GM18511 (cell line): ENCODE results near the gene STAC.

Experiments used
- ATAC-seq: cut with Tn5 transposase; IDR thresholded peaks from one replicate; pipeline ENCODE4 v1.9.1; 2021; ENCODE audit warnings: mild to moderate bottlenecking, moderate library complexity; ENCODE audit not compliant: unreplicated experiment

The STAC gene, protein sequence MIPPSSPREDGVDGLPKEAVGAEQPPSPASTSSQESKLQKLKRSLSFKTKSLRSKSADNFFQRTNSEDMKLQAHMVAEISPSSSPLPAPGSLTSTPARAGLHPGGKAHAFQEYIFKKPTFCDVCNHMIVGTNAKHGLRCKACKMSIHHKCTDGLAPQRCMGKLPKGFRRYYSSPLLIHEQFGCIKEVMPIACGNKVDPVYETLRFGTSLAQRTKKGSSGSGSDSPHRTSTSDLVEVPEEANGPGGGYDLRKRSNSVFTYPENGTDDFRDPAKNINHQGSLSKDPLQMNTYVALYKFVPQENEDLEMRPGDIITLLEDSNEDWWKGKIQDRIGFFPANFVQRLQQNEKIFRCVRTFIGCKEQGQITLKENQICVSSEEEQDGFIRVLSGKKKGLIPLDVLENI

GRCh38 chr3:36380221-36381031 lies at the start of gene STAC:
Gene STAC (plus strand): TSS chr3:36380504. CDS start chr3:36380644, 140 bp downstream.
- no peak for ATAC-seq

DNA sequence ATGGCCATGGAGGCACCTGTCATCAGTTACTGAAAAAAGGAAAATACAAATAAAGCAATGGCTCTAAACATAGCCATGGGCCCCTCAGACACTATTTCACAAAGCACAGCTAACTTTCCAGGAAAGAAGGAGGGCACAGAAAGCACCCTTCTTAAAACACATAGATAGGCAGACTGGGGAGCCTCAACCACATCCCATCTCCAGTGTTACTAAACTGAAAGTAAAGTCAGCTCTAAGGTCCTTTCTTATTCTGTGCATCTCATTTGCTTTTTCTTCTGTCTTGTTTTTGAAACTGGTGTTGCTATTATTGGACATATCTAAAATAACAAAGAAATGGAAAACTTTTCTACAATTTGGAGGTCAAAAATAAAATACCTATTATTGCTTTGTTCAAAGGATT lies 48.2 kb upstream of the STAC start:
- ATAC-seq = no peak

- no peak for ATAC-seq
Observed at GRCh38 chr3:36362216-36362615, 18.1 kb upstream of the STAC start.

GRCh38 chr3:36362973-36363372 lies 17.3 kb upstream of the STAC start:
- ATAC-seq = no peak

- no peak for ATAC-seq
Observed at GRCh38 chr3:36364260-36364659, 16.0 kb upstream of the STAC start.

DNA sequence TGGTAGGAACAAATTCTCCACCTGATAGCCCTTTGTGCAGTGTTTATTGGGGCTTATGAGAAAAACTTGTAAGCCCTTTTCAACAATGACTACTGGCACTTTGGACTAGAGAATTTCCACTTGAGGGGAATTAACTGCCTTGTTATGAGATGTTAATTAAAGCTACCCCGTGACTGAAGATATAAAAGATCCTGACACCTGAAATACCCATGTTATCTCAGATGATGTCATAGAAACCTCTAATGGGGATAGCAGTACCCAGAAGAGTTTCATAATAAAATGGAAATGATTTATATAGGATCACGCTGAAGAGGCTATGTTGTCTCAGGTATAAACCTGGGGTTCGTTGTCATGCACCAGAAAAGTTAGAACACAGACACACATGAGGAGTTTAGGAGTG lies 14.5 kb upstream of the STAC start:
- ATAC-seq = no peak

DNA sequence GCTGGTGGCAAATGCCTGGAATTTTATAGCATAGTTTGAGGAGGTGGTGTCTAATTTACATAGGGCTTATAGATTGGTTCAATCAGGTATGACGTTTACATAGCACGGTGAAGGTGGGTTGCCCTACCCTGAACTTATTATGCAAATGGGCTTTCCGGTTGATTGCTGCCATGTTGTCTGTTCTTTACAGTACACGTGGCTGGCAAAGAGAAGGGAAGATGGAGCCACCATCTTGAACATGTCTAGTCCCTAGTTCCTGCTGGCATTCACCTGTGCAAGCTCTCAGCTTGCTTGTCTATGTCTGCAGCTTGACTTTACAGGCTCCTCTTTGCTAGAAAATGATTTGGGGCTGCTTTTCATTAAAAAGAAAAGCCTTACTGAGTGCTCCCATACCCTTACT lies 14.0 kb upstream of the STAC start:
- ATAC-seq = no peak

GRCh38 chr3:36367912-36368573 lies 12.3 kb upstream of the STAC start:
- no peak for ATAC-seq

- no peak for ATAC-seq
Observed at GRCh38 chr3:36372534-36372935, 7.8 kb upstream of the STAC start.

GRCh38 chr3:36373084-36373483 lies 7.2 kb upstream of the STAC start:
- no peak for ATAC-seq

DNA sequence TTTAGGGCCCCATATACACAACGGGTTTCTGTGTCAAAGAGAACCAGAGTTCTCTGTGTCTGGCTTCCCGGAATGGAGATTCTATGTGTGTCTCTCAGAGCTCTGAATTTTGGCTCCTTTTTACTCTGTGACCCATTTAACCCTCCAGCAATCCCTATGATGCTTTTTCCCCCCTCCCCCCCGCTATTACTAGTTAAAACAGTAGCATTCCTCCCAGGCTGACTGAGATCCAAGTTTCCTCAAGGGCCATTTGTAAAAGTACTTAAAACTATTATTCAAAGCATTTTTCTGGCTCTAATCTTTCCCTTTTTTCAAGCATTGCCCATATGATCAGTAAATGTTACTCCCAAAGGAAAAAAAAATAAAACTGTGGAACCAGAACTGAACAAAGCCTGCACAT lies 6.6 kb upstream of the STAC start:
- no peak for ATAC-seq

GRCh38 chr3:36379872-36380220 lies 458 bp upstream of the STAC start:
- ATAC-seq = no peak

GRCh38 chr3:36381311-36381956 lies 1.1 kb downstream of the STAC start:
- ATAC-seq = no peak

DNA sequence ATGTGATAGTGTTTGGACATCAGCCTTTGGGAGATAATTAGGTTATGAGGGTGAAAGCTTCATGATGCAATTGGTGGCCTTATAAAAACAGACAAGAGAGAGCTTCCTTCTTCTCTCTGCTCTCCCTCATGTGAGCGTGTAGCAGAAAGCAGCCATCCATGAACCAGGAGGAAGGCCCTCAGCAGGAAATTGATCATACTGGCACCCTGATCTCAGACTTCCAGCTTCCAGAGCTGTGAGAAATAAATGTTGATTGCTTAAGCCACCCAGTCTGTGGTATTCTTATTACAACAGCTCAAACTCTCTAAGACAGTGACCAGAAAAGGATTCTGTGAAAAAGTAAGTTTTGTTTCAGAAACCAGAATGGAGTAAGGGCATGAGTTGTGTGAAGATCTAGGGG lies 13.3 kb downstream of the STAC start:
- ATAC-seq = no peak

- ATAC-seq = no peak
Observed at GRCh38 chr3:36394176-36394575, 13.9 kb downstream of the STAC start.

- no peak for ATAC-seq
Observed at GRCh38 chr3:36397841-36398240, 17.5 kb downstream of the STAC start.

DNA sequence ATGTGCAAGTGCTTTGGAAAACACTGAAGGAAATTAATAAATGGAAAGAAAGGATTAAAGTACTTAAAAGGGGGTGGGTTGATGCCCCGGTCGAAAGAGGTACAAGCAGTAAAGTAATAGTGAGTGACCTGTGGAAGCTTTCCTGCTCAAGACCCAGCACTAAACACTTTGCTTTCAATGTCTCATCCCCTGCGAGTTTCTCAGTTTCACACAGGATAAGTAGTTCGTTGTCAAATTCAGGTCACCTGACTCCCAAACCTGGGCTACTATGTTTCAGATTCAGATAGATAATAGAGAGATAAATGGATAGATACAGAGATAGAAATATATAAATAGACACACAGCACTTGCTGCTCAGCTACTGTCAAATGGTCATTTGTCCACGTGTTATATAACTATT lies 19.6 kb downstream of the STAC start:
- no peak for ATAC-seq

DNA sequence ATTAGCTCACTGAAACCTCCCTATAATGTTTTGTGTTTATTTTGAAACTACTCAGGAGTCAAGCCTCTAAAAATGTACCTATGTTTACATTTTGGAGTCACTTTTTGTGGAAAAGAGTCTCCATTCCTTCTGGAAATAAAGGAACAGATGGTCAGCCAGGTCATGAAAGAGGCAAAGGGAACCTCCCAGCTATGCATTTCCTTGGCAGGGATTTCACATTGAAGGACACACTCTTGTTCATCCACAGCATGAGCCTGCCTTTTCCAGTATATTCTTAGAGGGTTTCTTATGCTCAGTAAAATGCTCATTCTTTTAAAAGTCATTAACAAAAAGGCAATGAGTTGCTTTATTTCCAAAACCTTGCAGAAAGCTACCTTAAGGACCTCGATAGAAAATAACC lies 20.8 kb downstream of the STAC start:
- ATAC-seq = no peak

- ATAC-seq = no peak
Observed at GRCh38 chr3:36403661-36404060, 23.4 kb downstream of the STAC start.

- no peak for ATAC-seq
Observed at GRCh38 chr3:36405190-36405589, 24.9 kb downstream of the STAC start.

GRCh38 chr3:36408146-36408545 lies 27.8 kb downstream of the STAC start:
- ATAC-seq = no peak
